HFF-Myc (cell line): ENCODE measurements around the gene MEF2D.

ENCODE experiments used
- DNase-seq: peaks from one replicate; pipeline ENCODE4 v3.0.0-alpha.2; 2011; ENCODE audit warnings: low read depth; ENCODE audit errors: extremely low read depth
- H3K4me3 ChIP-seq: replicated peaks from 2 replicates; pipeline ENCODE4 v1.5.1; 2011; ENCODE audit warnings: low read depth, mild to moderate bottlenecking, control low read depth, low read length
- TF ChIP-seq, protein P1 (sequence below): IDR thresholded peaks from 2 replicates; pipeline ENCODE4 v1.5.1; 2012; ENCODE audit warnings: mild to moderate bottlenecking, low read depth, low read length, control low read depth; ENCODE audit errors: missing control alignments

The MEF2D gene

GRCh38 chr1:156427957-156428356 lies 72.6 kb downstream of the MEF2D start:
- TF ChIP-seq, protein P1, sequence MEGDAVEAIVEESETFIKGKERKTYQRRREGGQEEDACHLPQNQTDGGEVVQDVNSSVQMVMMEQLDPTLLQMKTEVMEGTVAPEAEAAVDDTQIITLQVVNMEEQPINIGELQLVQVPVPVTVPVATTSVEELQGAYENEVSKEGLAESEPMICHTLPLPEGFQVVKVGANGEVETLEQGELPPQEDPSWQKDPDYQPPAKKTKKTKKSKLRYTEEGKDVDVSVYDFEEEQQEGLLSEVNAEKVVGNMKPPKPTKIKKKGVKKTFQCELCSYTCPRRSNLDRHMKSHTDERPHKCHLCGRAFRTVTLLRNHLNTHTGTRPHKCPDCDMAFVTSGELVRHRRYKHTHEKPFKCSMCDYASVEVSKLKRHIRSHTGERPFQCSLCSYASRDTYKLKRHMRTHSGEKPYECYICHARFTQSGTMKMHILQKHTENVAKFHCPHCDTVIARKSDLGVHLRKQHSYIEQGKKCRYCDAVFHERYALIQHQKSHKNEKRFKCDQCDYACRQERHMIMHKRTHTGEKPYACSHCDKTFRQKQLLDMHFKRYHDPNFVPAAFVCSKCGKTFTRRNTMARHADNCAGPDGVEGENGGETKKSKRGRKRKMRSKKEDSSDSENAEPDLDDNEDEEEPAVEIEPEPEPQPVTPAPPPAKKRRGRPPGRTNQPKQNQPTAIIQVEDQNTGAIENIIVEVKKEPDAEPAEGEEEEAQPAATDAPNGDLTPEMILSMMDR, result no peak
- DNase-seq, result no peak
- no peak overlapping the region for H3K4me3 ChIP-seq

DNA sequence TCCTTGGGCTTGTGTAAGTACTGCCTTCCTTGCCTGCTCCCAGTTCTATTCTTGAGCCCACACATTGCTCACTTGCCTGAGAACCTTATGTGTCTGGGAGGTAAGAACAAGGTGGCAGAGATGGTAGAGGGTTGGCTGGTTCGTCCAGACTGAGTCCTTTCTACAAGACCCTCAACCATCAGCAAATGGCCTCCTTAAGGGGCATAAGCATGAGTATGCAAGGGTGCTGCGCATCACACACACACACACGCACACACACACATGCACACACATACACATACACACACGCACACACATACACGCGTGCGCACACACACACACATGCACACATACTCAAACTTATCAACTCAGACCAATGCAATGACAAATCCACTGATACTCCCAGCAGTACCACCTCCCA lies 74.6 kb downstream of the MEF2D start:
- no peak for DNase-seq
- TF ChIP-seq, protein P1, result no peak

GRCh38 chr1:156424806-156425432 lies 75.7 kb downstream of the MEF2D start:
- no peak overlapping the region for H3K4me3 ChIP-seq
- TF ChIP-seq, protein P1, result no peak
- DNase-seq, result no peak

More for the DNA sequence above, 74.6 kb downstream of the MEF2D start:
- no peak overlapping the region for H3K4me3 ChIP-seq

GRCh38 chr1:156423422-156424352 lies 76.9 kb downstream of the MEF2D start:
- no peak overlapping the region for H3K4me3 ChIP-seq
- no peak for DNase-seq
- TF ChIP-seq, protein P1, result no peak

GRCh38 chr1:156422602-156423091 lies 77.9 kb downstream of the MEF2D start:
- no peak overlapping the region for H3K4me3 ChIP-seq

DNA sequence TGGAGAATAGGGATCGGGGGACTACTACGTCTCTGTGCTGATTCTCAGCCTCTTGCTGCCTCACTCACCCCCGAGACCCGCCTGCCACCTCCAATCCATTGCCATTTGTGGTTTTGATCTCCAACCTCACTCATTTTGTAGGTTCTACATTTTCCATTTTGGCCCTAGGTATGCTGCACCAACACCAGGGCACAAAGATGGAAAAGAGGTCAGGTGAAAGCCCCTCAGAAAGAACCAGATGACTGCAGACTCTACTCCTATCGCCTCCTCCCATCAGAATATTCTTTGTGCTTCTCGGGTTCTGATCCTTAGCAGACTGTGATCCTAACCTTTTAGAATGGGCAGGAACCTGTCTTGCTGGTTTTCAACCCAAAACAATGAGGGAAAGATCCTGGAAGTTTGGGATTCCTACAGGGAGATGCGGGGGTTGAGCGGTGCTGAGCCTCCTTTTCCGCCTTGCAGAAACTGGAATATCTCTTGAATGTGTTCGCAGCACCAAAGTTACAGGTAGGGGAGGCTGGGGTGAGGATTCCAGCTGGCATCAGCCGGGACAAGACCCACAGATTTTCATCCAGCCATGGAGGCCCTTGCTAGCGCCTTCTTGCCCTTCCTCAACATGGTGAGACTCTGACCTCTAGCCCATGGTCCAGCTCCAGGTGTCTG lies 78.5 kb downstream of the MEF2D start:
- no peak overlapping the region for H3K4me3 ChIP-seq
- TF ChIP-seq, protein P1, result no peak
- no peak for DNase-seq

More at GRCh38 chr1:156422602-156423091, 77.9 kb downstream of the MEF2D start:
- DNase-seq, result no peak
- TF ChIP-seq, protein P1, result no peak
